ENCODE measurements around the gene FRMD5.

Gene FRMD5

GRCh38 chr15:43923553-43923952 lies 271.5 kb downstream of the FRMD5 start:
- no peak for DNase-seq (ENCODE audit: low spot score)

DNA sequence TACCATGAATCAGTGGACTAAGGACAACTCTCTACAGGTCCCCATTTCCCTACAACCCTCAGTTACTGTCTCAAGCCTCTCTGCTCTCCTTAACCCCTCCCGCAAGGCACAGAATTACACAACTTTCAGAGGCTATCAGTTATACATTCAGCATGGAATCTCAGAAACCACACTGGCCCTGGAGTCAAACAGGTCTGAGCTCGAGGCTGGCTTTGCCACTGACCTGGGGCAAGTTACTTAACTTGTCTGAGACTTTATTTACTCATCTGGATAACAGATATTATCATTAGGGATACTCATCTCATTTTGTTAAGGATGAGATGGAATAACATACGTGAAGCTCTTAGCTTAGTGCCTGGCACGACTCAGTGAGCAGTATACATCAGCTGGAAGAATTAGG lies 273.1 kb downstream of the FRMD5 start:
- no peak for DNase-seq (ENCODE audit: low spot score)

- no peak for DNase-seq (ENCODE audit: low spot score)
These were observed 274.3 kb downstream of the FRMD5 start for GRCh38 chr15:43920815-43921214.

DNA sequence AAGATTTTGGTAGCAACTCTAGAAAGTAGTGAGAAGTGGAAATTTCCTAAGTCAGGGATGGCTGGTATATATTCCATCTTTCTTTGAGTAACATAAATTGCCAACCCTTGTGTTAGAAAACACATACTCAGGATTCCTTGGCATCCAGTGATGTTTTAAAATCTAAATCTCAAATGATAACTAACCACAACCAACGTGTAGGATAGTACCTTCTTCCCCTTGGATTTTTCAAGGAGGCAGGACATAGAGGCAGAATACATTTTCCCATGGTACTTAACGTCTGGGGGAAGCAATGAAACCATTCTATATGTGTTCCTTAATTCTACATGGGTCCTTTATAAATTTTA lies 274.8 kb downstream of the FRMD5 start:
- no peak for DNase-seq (ENCODE audit: low spot score)

DNA sequence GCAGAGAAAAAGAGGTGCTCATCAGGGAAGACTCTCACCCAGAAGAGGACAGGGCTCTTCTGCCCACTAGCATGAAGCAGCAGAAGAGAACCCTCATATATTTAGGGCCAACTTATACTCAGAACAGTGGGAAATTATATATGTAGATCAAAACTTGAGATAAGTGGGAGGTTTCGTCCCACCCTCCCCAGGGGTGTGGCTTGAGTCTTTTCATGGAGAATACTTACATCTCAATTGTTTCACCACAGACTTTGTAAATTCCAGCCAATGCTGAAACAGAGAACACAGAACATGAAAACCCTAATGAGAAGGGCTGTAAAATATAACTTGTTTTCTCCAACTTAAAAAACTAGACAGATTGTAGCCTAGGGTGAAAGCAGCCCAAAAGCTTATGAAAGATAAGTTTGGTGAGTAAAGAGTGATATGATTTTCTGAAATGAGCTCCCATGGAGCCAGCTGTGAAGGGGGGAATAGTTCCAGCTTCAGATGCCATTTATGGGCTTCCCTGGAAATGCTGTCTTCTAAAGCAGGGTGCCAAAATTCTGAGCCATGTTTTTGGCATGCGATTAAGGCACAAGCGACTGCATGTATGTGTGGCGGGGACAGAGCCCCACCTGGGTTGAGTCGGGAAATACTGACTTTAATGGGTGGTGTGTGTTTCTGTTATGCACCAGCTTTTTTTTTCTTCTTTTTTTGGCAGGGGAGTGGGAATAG lies 275.4 kb downstream of the FRMD5 start:
- no peak for DNase-seq (ENCODE audit: low spot score)

GRCh38 chr15:43918717-43919116 lies 276.4 kb downstream of the FRMD5 start:
- DNase-seq (ENCODE audit: low spot score): no peak

GRCh38 chr15:43916326-43916660 lies 278.8 kb downstream of the FRMD5 start:
- no peak for DNase-seq (ENCODE audit: low spot score)

- no peak for DNase-seq (ENCODE audit: low spot score)
These were observed 279.3 kb downstream of the FRMD5 start for GRCh38 chr15:43915631-43916325.

DNA sequence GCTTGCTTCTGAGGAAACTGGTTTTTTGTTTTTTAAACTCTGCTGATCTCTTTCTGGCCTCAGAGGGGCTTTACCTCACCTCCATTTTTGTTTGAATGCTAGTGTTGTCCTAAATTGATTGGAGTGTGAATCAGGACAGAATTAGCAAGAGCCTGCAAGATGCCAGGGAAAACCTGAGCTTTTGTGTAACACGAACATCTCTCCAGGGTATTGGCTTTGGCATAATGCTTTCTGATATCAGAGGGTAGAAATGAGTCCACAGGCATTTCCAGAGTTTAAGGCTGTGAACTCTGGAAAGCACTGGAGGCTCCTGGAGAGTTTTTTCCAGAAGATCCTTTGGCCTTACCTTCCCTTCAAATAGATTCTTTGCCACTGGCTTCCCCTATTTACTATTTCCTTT lies 281.1 kb downstream of the FRMD5 start:
- no peak for DNase-seq (ENCODE audit: low spot score)

GRCh38 chr15:43913026-43913780 lies 281.9 kb downstream of the FRMD5 start:
- no peak for DNase-seq (ENCODE audit: low spot score)

- DNase-seq (ENCODE audit: low spot score): no peak
These were observed 282.9 kb downstream of the FRMD5 start for GRCh38 chr15:43912208-43912607.

DNA sequence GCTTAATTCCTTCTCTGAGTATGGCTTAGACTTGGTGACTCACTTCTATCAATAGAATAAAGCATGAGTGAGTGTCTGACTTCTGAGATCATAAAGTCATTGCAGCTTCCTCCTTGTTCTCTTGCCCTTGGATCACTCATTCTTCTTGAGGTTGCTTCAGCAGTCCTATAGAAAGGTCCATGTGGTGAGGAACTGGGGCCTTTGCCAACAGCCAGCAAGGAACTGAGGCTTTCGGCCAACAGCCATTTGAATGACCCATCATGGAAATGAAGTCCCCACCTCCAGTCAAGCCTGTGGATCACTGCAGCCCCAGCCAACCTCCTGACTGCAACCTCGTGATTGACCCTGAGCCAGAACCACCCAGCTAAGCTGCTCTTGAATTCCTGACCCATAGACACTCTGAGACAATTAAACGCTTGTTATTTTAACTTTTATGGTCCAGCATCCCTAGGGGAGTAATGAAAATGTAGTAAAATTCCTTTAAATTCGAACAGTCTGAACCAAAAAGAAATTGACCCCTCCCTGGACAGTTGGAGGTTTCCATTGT lies 283.8 kb downstream of the FRMD5 start:
- no peak for DNase-seq (ENCODE audit: low spot score)

GRCh38 chr15:43908516-43909050 lies 286.5 kb downstream of the FRMD5 start:
- DNase-seq (ENCODE audit: low spot score): no peak

DNA sequence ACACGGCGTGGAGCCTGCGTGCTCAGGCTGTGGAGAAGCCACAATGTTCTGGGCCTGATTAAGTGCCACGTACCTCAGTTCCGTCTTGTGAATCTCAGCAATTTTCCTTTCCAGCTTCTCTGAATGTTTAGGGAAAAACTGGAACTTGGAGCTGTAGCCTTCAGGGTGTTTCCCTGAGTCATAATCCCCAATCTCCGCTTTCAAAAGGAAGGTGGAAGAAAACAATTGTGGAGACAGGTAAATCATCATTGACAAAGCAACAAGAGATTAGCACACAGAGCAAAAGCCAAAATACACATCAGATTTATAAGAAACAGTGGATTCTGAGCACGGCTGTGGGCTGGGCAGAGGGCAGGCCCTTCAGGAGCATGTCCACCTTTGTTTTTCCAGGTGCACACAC lies 289.3 kb downstream of the FRMD5 start:
- no peak for DNase-seq (ENCODE audit: low spot score)

DNA sequence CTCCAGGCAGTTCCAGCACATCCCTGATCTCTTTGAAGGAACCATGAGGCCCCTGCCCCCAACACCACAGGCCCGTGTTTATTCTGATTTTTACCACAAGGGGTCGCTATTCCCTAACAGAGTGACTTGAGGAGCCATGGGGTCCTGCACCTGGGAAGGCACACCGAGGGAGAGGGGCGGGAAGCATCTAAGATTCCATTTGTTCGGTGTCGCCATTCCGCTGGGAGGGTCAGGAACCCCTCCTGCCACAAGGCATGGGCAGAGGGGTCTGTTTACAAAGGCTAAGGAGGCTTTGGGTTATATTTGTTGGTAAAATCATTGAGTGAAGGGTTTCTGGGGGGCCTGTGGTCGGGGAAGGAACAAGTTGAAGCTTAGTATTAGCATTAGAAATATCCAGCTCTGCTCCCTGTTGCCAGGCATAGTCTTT lies 291.2 kb downstream of the FRMD5 start:
- DNase-seq (ENCODE audit: low spot score): peak; percentile 72

GRCh38 chr15:43901495-43901894 lies 293.6 kb downstream of the FRMD5 start:
- no peak for DNase-seq (ENCODE audit: low spot score)

DNA sequence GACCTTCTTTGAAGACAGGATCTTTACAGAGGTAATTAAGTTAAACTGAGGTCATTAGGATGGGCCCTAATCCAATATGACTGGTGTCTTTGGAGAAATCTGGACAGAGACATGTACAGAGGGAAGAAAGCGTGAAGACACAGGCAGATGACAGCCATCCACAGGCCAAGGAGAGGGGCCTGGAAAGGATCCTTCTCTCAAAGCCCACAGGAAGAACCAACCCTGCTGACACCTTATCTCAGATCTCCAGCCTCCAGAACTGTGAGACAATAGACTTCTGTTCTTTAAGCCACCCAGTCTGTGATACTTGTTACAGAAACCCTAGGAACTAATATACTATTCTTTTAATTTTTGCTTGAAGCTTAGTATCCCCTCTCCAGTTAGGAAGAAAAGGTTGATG lies 294.1 kb downstream of the FRMD5 start:
- no peak for DNase-seq (ENCODE audit: low spot score)

- no peak for DNase-seq (ENCODE audit: low spot score)
These were observed 295.1 kb downstream of the FRMD5 start for GRCh38 chr15:43899928-43900327.

DNA sequence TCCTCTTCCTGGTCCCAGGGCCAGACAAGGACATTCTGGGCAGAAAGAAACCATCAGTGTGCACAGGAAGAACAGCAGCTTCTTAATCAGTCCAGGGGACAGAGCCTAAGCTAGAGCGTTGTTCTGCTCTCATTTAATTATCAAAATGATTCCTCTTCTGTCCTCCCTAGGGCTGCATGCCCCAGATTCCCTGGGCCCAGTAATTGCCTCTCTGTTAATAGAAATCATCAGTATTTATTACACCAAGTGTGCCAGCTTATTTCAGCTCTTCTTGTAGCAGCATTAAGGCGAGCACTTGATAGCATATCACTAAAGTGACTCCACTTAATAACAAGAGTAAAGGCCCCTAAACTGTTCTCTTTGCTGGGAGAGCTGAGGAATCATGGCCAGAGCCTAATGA lies 296.2 kb downstream of the FRMD5 start:
- DNase-seq (ENCODE audit: low spot score): no peak

GRCh38 chr15:43896543-43896942 lies 298.5 kb downstream of the FRMD5 start:
- no peak for DNase-seq (ENCODE audit: low spot score)

DNA sequence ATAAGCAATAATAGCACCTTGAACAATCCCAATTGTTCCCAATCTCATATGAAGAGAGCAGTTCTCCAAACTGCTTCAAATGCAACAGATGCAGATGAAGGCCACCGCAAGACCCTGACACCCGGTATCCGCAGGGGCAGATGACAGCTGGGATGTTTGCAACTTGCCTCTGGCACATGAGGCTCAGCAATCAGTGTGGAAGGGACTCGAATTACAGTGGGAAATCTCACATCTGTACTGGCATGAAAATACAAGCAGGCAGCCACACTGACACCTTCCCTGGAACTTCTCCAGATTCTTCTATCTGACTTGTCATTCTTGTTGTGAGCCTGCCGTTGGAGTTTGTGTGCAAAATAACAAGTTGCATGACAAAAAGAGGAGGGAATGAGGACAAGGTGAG lies 299.5 kb downstream of the FRMD5 start:
- no peak for DNase-seq (ENCODE audit: low spot score)

- no peak for DNase-seq (ENCODE audit: low spot score)
These were observed 301.1 kb downstream of the FRMD5 start for GRCh38 chr15:43893956-43894355.

DNA sequence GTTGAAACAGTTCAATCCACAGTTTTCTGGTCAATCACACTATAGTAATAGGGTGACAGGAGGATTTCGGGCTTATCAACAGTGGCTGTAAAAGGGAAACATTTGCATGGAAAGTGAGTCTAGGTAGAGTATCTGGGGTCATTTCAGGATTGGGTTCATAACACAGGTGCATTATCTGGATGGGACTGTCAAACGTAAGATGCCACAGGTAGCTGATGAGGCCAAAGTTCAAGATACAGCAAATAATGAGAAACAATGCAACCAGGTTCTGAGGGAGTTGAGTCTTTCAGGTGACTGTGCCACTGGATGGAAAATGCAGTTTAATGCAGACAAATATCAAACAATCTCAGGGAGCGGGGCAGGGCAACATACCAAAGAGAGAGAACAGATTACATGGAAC lies 306.0 kb downstream of the FRMD5 start:
- DNase-seq (ENCODE audit: low spot score): no peak

Data from activated CD4-positive, alpha-beta T cell treated with anti-CD3 and anti-CD28 coated beads, Interleukin-2, Interleukin-4, amounts not matched to agents 100 ng/mL and 50 ng/mL, durations not matched to agents 16 hours and 8 hours (primary cell).